ENCODE measurements around the gene DHFR2.
"Not testable (repeated sequence)": the region's sequence is repeated elsewhere in the genome, so short reads cannot be mapped to it uniquely, and the experiment has no call there.

DHFR2 gene

GRCh38 chr3:94062513-94063404, at the start of gene DHFR2, which contains the start of gene NSUN3:
DHFR2 (minus strand) TSS chr3:94062916; CDS start chr3:94061511, 1,405 bp downstream.
NSUN3 (plus strand) TSS chr3:94063061; CDS start chr3:94063127, 66 bp downstream.
- TF ChIP-seq ZFX (IDR thresholded peaks at IDR 0.05), result no peak
- no peak for TF ChIP-seq CTCF (conservative IDR thresholded peaks at IDR 0.05)
- H3K27ac ChIP-seq, result peak within 1 kb of the TSS; percentile 80

- no peak overlapping the region for H3K27ac ChIP-seq
- TF ChIP-seq CTCF (conservative IDR thresholded peaks at IDR 0.05) (no peak), ZFX (IDR thresholded peaks at IDR 0.05) (no peak)
These were observed 48.1 kb upstream of the DHFR2 start for GRCh38 chr3:94110854-94111253.

GRCh38 chr3:94110232-94110631, 47.5 kb upstream of the DHFR2 start:
- H3K27ac ChIP-seq, result not testable (repeated sequence)

GRCh38 chr3:94106268-94106667, 43.6 kb upstream of the DHFR2 start:
- TF ChIP-seq CTCF (conservative IDR thresholded peaks at IDR 0.05), result no peak
- TF ChIP-seq ZFX (IDR thresholded peaks at IDR 0.05), result no peak
- no peak overlapping the region for H3K27ac ChIP-seq

- no peak overlapping the region for H3K27ac ChIP-seq
- TF ChIP-seq CTCF (conservative IDR thresholded peaks at IDR 0.05) (peak; percentile 33), ZFX (IDR thresholded peaks at IDR 0.05) (no peak)
These were observed 39.1 kb upstream of the DHFR2 start for GRCh38 chr3:94101860-94102259.

- TF ChIP-seq CTCF (conservative IDR thresholded peaks at IDR 0.05) (no peak), ZFX (IDR thresholded peaks at IDR 0.05) (no peak)
- no peak overlapping the region for H3K27ac ChIP-seq
These were observed 36.6 kb upstream of the DHFR2 start for GRCh38 chr3:94099311-94099710.

GRCh38 chr3:94098452-94098851, 35.7 kb upstream of the DHFR2 start:
- TF ChIP-seq CTCF (conservative IDR thresholded peaks at IDR 0.05) (no peak), ZFX (IDR thresholded peaks at IDR 0.05) (no peak)

GRCh38 chr3:94095111-94095510, 32.4 kb upstream of the DHFR2 start:
- H3K27ac ChIP-seq, result no peak overlapping the region
- TF ChIP-seq ZFX (IDR thresholded peaks at IDR 0.05), result no peak
- no peak for TF ChIP-seq CTCF (conservative IDR thresholded peaks at IDR 0.05)

More at GRCh38 chr3:94098452-94098851, 35.7 kb upstream of the DHFR2 start:
- H3K27ac ChIP-seq, result no peak overlapping the region

Measured in C4-2B (cell line).